Endothelial cell of umbilical vein (primary cell): ENCODE data around the gene ALLC. TPM values are rescaled to one million over a fixed set of nuclear protein-coding genes. Genes with fewer than 3 reads are reported as not detected.

Experiments used
- BruUV-seq: library from RNA; stranded (reverse); fragments of 400-500 nt; replicated peaks from 2 replicates; lab custom pipeline; 2021; lab: Mats Ljungman, UMichigan
- CTCF ChIA-PET: fragments of 300-600, 350-600 bp; sonication (Branson Sonifier 250); formaldehyde crosslinking; loops from one replicate; lab custom pipeline; 2021; ENCODE audit warnings: antibody characterized with exemption, inconsistent platforms; lab: Charles Lee
- POLR2A ChIA-PET: fragments of 300-600, 350-600 bp; sonication (Branson Sonifier 250); formaldehyde crosslinking; loops from one replicate; lab custom pipeline; 2021; ENCODE audit warnings: antibody characterized with exemption, inconsistent platforms; lab: Charles Lee
- DNase-seq: peaks from one replicate; pipeline ENCODE4 v3.0.0-alpha.2; 2011; ENCODE audit warnings: low read depth, low spot score
- FAIRE-seq: peaks from 2 replicates; lab custom pipeline; 2011; peaks lifted over from hg19 to GRCh38; lab: Jason Lieb, UNC
- H2AFZ ChIP-seq: 2 replicates; pipeline ENCODE4 v1.6.0; 2012; ENCODE audit warnings: low read depth, low read length, control low read depth, inconsistent platforms
- H3K27ac ChIP-seq: 2 replicates; pipeline ENCODE4 v1.5.1; 2011; ENCODE audit warnings: low read depth, mild to moderate bottlenecking, control low read depth, low read length, moderate library complexity; ENCODE audit not compliant: insufficient read depth
- H3K27me3 ChIP-seq, 2 experiments: 2 replicates each; pipeline versions ENCODE4 v1.6.0 to v1.6.1; 2011; ENCODE audit warnings: low read length in 2 of 2, mixed read lengths in 1 of 2; ENCODE audit not compliant: control insufficient read depth in 2 of 2, insufficient read depth in 2 of 2
- H3K36me3 ChIP-seq, 2 experiments: 2 replicates in 1 of 2; 3 replicates in 1 of 2; pipeline ENCODE4 v1.5.1; 2011; ENCODE audit warnings: low read length in 2 of 2, mild to moderate bottlenecking in 1 of 2, moderate library complexity in 1 of 2; ENCODE audit not compliant: control insufficient read depth in 2 of 2, insufficient read depth in 2 of 2; ENCODE audit errors: extremely low read depth in 1 of 2
- H3K4me1 ChIP-seq: 3 replicates; pipeline ENCODE4 v1.5.1; 2011; ENCODE audit warnings: mild to moderate bottlenecking, low read length; ENCODE audit not compliant: control insufficient read depth, insufficient read depth; ENCODE audit errors: extremely low read depth
- H3K4me2 ChIP-seq: 2 replicates; pipeline ENCODE4 v1.6.1; 2011; ENCODE audit warnings: low read length, control low read depth, mixed read lengths; ENCODE audit not compliant: insufficient read depth
- H3K4me3 ChIP-seq, 3 experiments: fragments of 200-600 bp in 1 of 3; sonication (generic), shearing (Covaris generic) in 1 of 3; replicated peaks in 1 of 3; 2 replicates each; pipeline ENCODE4 v1.5.1; 2011 to 2016; ENCODE audit warnings: control low read depth in 3 of 3, low read length in 3 of 3, mild to moderate bottlenecking in 2 of 3, inconsistent platforms in 1 of 3, low read depth in 1 of 3, moderate library complexity in 1 of 3; ENCODE audit not compliant: insufficient read depth in 1 of 3
- H3K79me2 ChIP-seq: 2 replicates; pipeline ENCODE4 v1.6.0; 2012; ENCODE audit warnings: low read length, inconsistent platforms; ENCODE audit not compliant: control insufficient read depth, insufficient read depth
- H3K9ac ChIP-seq: replicated peaks from 2 replicates; pipeline ENCODE3; 2011; ENCODE audit warnings: low read length, control low read depth; ENCODE audit not compliant: insufficient read depth; ENCODE audit errors: extremely low read depth
- H3K9me1 ChIP-seq: replicated peaks from 3 replicates; pipeline ENCODE4 v1.6.0; 2011; ENCODE audit warnings: mild to moderate bottlenecking, low read length; ENCODE audit not compliant: control insufficient read depth, insufficient read depth; ENCODE audit errors: extremely low read depth
- H3K9me3 ChIP-seq: replicated peaks from 2 replicates; pipeline ENCODE4 v1.5.1; 2012; ENCODE audit warnings: low read length, inconsistent platforms; ENCODE audit not compliant: control insufficient read depth, insufficient read depth
- H4K20me1 ChIP-seq: replicated peaks from 2 replicates; pipeline ENCODE3; 2011; ENCODE audit warnings: mild to moderate bottlenecking, low read length; ENCODE audit not compliant: control insufficient read depth, insufficient read depth; ENCODE audit errors: extremely low read depth
- EZH2 ChIP-seq: IDR thresholded peaks from 2 replicates; pipeline ENCODE4 v1.6.1; 2012; ENCODE audit warnings: borderline replicate concordance, low read depth, mild to moderate bottlenecking, moderate library complexity, low read length, inconsistent platforms; ENCODE audit not compliant: severe bottlenecking
- FOS ChIP-seq: IDR thresholded peaks from 2 replicates; pipeline ENCODE4 v1.6.1; 2011; ENCODE audit warnings: mild to moderate bottlenecking, low read length, moderate library complexity, borderline replicate concordance; ENCODE audit not compliant: insufficient read depth
- GATA2 ChIP-seq: IDR thresholded peaks from 2 replicates; pipeline ENCODE4 v1.7.0; 2011; ENCODE audit warnings: low read depth, mild to moderate bottlenecking, moderate library complexity, mixed read lengths, low read length; ENCODE audit not compliant: insufficient read length, insufficient read depth
- JUN ChIP-seq: IDR thresholded peaks from 2 replicates; pipeline ENCODE4 v1.6.1; 2011; ENCODE audit warnings: borderline replicate concordance, low read depth; ENCODE audit not compliant: insufficient read length, insufficient read depth
- MYC ChIP-seq: IDR thresholded peaks from one replicate; pipeline ENCODE4 v1.6.1; 2011; ENCODE audit warnings: mild to moderate bottlenecking, low read depth, low read length
- POLR2A ChIP-seq: IDR thresholded peaks from 2 replicates; pipeline ENCODE4 v1.6.1; 2012; ENCODE audit warnings: low read depth, mild to moderate bottlenecking, control low read depth, low read length
- POLR2AphosphoS5 ChIP-seq: IDR thresholded peaks from 2 replicates; pipeline ENCODE4 v1.6.1; 2012; ENCODE audit warnings: low read depth, mild to moderate bottlenecking, control low read depth, low read length, moderate library complexity; ENCODE audit not compliant: insufficient read depth
- dilution Hi-C: fragments of 300-500 bp; cut with MboI; formaldehyde crosslinking; loops from one replicate; pipeline ENCODE4 v1.15.0; 2019; ENCODE audit warnings: low sequenced_read_pairs; ENCODE audit not compliant: extremely low pct_ligation_motif_present
- intact Hi-C: fragments of 100-400 bp; cut with micrococcal nuclease; formaldehyde crosslinking; loops from one replicate; pipeline ENCODE4 v1.10.0; 2022
- polyA plus RNA-seq, 4 experiments: library from polyadenylated mRNA; depleted of rRNA in 3 of 4; stranded (reverse) in 3 of 4; unstranded in 1 of 4; fragments of >200 nt; gene quantifications; 2 replicates each; pipeline versions ENCODE4 v1.2.1 to v1.2.3, GENCODE V29; 2011 to 2012; ENCODE audit warnings: missing spikeins in 1 of 4
- total RNA-seq: library from RNA; stranded (reverse); gene quantifications from 2 replicates; pipeline ENCODE4 v1.2.3, GENCODE V29; 2021
- TF ChIP-seq, protein P1 (sequence below): IDR thresholded peaks from 2 replicates; pipeline ENCODE4 v1.6.1; 2011; ENCODE audit not compliant: insufficient read depth, insufficient read length
- TF ChIP-seq, protein P2 (sequence below), 2 donors: IDR thresholded peaks; 1 replicate in 1 of 2; 2 replicates in 1 of 2; pipeline ENCODE4 v1.5.1; 2011; ENCODE audit warnings: low read length in 2 of 2, mild to moderate bottlenecking in 2 of 2, moderate library complexity in 2 of 2, control low read depth in 1 of 2, inconsistent platforms in 1 of 2, low read depth in 1 of 2; ENCODE audit not compliant: insufficient read depth in 1 of 2; ENCODE audit errors: extremely low read depth in 1 of 2

The ALLC gene
- total and polyA plus RNA-seq, 2 donors (not counting 3 experiments of a cell fraction or from before 2014, with no cell fraction given) = not detected

DNA sequence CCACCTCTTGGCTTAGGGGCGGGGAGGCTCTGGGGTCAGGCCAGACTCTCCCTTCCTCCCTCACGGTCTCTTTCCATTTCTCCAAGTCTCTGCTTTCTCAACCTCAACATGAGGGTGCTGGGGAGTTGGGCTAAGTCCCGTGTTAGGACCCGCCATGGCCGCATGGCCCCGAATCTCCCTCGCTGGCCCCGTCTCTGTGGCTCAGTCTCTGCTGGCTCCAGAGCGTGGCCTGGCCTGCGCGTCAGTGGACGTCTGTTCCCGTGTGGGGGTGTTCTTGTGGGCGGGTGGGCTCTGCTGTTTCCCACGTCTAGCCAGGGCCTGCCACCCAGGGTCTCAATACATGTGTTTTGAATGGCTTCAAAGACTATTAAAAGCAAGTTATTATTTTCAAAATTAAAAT lies 12.4 kb downstream of the ALLC start:
- no peaks in the 10 kb centered on the region for H3K79me2 ChIP-seq
- BruUV-seq = no TSS peak
- H3K4me3 ChIP-seq = no peak overlapping the region
- H4K20me1 ChIP-seq = no peaks in the 10 kb centered on the region
- no peaks in the 10 kb centered on the region for H3K27me3 ChIP-seq
- FAIRE-seq (no peak), DNase-seq (no peak)
- intact Hi-C loops (no loop called here), dilution Hi-C loops (no loop called here)
- TF ChIP-seq, protein P1, sequence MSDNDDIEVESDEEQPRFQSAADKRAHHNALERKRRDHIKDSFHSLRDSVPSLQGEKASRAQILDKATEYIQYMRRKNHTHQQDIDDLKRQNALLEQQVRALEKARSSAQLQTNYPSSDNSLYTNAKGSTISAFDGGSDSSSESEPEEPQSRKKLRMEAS = no peak
- no peak for TF ChIP-seq FOS
- TF ChIP-seq POLR2AphosphoS5 = no peak
- no peak for TF ChIP-seq POLR2A
- TF ChIP-seq MYC = no peak
- TF ChIP-seq GATA2 = no peak
- no peak for TF ChIP-seq EZH2
- TF ChIP-seq, protein P2, sequence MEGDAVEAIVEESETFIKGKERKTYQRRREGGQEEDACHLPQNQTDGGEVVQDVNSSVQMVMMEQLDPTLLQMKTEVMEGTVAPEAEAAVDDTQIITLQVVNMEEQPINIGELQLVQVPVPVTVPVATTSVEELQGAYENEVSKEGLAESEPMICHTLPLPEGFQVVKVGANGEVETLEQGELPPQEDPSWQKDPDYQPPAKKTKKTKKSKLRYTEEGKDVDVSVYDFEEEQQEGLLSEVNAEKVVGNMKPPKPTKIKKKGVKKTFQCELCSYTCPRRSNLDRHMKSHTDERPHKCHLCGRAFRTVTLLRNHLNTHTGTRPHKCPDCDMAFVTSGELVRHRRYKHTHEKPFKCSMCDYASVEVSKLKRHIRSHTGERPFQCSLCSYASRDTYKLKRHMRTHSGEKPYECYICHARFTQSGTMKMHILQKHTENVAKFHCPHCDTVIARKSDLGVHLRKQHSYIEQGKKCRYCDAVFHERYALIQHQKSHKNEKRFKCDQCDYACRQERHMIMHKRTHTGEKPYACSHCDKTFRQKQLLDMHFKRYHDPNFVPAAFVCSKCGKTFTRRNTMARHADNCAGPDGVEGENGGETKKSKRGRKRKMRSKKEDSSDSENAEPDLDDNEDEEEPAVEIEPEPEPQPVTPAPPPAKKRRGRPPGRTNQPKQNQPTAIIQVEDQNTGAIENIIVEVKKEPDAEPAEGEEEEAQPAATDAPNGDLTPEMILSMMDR (IDR thresholded peaks at IDR 0.05; ENCODE audit: extremely low read depth in 1 of 2, insufficient read depth in 1 of 2, low read depth in 1 of 2, low read length in 2 of 2) = no peak
- no peak for TF ChIP-seq JUN
- no peak overlapping the region for H2AFZ ChIP-seq
- no peaks in the 10 kb centered on the region for H3K9me1 ChIP-seq
- H3K4me2 ChIP-seq = no peak overlapping the region
- H3K9me3 ChIP-seq = no peaks in the 10 kb centered on the region
- no peaks in the 10 kb centered on the region for H3K4me1 ChIP-seq
- ChIA-PET CTCF (no interaction called here), POLR2A (no interaction called here)
- H3K36me3 ChIP-seq = no peaks in the 10 kb centered on the region
- H3K9ac ChIP-seq = no peak overlapping the region
- no peak overlapping the region for H3K27ac ChIP-seq
